A549 treated with Hydrocortisone at 1 μM for 4 hours (cell line): ENCODE results near the gene COX6A1. TPM values are rescaled to one million over a fixed set of nuclear protein-coding genes. Genes with fewer than 3 reads are reported as not detected.

ENCODE experiments used
- total RNA-seq: library from RNA; stranded (reverse); fragments of 200-300 nt; extraction: Qiagen RNA extraction; gene quantifications from 5 replicates; pipeline ENCODE4 v1.2.3, GENCODE V29; 2022

The COX6A1 gene
- total RNA-seq: 610 to 874 TPM (median 842 TPM) in 5 replicates

DNA sequence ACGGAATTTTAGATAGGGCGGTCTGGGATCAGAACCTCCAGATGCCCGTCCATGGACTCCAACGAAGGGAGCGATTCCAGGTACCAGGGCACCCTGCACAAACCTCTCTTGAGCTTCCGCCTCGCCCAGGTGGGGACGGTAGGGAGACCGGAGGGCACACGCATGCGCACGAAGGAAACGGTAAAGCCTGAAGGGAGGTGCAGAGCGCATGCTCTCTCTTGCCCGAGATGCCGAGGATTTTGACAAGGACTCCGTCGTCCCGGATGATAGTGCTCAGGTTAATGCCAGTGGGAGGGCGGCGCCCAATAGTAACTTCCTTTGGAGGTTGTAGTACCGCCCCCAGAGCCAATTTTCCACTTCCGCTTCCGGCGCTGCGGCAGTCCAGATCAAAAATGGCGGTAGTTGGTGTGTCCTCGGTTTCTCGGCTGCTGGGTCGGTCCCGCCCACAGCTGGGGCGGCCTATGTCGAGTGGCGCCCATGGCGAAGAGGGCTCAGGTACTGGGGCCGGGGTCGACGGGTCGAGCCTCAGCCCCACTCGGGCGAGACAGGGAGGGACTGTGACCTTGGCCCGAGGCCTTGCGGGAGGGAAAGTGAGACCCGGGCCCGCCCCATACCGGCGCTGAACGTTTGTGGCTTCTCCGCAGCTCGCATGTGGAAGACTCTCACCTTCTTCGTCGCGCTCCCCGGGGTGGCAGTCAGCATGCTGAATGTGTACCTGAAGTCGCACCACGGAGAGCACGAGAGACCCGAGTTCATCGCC is at the start of gene COX6A1:
Gene COX6A1, plus strand, starts transcription at position 379 of the 760 bp plus-strand sequence. Its CDS starts 14 bp downstream, at position 393.

DNA sequence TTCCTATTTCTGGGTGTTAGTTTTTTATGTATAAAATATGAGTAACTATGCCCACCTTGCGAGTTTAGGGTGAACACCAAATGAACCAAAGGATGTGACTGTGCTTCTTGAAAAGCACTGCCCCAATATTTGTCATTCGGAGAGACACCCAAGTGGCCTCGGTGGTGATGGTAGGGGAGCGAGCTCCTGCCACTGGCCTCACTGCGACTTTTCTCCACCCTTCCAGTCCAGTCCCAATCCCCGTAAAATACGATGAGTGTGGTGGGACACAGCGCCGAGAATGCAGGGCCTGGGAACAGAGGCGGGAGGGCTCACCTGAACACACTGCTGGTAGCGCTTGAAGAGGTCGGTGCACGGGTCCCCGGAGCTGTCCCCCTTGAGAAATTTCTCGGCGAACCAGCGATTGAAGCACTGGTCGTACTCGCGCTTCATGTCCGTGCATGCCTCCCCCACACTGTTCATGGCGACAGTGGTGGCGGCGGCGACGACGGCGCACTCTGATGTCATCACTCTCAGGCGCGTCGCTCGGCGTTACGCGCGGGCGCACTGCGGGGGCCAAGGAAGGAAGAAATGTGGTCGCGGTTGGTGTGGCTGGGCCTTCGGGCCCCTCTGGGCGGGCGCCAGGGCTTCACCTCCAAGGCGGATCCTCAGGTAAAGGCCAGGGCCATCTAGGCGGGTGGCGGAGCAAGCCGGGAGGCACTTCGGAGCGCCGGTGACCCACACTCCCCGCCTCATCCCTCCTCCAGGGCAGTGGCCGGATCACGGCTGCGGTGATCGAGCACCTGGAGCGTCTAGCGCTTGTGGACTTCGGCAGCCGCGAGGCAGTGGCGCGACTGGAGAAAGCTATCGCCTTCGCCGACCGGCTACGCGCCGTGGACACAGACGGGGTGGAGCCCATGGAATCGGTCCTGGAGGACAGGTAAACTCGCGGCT is 8.3 kb downstream of the COX6A1 start, which contains the start of the genes GATC and TRIAP1:
Gene GATC, plus strand, starts transcription at position 534 of the 933 bp plus-strand sequence. Its CDS starts 37 bp downstream, at position 571.
Gene TRIAP1, minus strand, starts transcription at position 474 of the 933 bp plus-strand sequence. Its CDS starts 12 bp downstream, at position 462.

DNA sequence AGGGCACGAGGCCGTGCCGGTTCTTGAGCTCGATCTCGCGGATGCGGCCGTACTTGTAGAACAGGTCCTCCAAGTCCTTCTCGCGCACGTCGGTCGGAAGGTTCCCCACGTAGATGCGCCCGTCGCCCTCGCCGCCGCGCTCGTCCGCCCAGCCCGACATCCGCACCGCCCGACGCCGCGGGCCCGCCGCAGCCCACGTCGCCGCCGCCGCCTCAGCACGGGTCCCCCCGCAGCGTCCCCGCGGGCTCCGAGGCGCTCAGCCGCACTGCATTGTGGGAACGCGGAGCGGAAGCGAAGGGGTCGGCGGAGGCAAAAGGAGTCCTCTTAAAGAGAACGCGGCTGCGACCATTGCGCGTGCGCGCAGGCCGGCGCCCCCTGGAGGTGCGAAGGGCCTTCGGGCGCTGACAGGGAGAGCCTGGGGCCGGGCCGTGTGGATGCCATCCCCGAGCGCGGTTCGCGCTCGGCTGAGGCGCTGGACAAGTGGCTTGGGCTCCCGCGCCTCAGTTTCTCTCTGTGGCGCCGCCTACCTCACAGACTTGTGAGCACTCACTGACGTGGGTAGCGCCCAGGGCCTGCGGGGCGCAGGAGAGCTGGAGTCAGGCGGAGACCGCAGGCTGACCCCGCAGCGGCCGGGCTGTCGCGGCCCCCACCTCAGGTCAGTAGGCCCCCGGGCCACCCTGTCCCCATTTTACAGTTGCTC is 31.7 kb downstream of the COX6A1 start, which contains the start of gene SRSF9:
Gene SRSF9, minus strand, starts transcription at position 299 of the 700 bp plus-strand sequence. Its CDS starts 139 bp downstream, at position 160.

Other genes starting within 250 kb of the COX6A1 start
- gene GCN1, start 243.4 kb upstream of the COX6A1 start, total RNA-seq: 48.3 to 68.5 TPM (median 54.5 TPM) in 5 replicates
- gene RPLP0, start 237.0 kb upstream of the COX6A1 start, total RNA-seq: 3,464 to 3,625 TPM (median 3,504 TPM) in 5 replicates
- gene PXN, start 172.4 kb upstream of the COX6A1 start, total RNA-seq: 194 to 252 TPM (median 228 TPM) in 5 replicates
- gene RNU4-2, start 146.2 kb upstream of the COX6A1 start, total RNA-seq: 13.0 to 143 TPM in 2 of 5 replicates, not detected in the others
- gene RNU4-1, start 144.9 kb upstream of the COX6A1 start, total RNA-seq: 13.1 to 86.0 TPM in 2 of 5 replicates, not detected in the others
- 0.67 to 1.1 TPM (median 0.90 TPM) in 5 replicates for gene SIRT4, start 135.8 kb upstream of the COX6A1 start, total RNA-seq
- not detected in 5 replicates for gene PLA2G1B, start 110.3 kb upstream of the COX6A1 start, total RNA-seq
- 1.2 to 1.5 TPM (median 1.3 TPM) in 5 replicates for gene MSI1, start 68.9 kb upstream of the COX6A1 start, total RNA-seq
- 74.0 to 86.7 TPM (median 77.2 TPM) in 5 replicates for gene TRIAP1, start 8.3 kb downstream of the COX6A1 start, total RNA-seq
- 24.7 to 26.9 TPM (median 25.2 TPM) in 5 replicates for gene GATC, start 8.3 kb downstream of the COX6A1 start, total RNA-seq
- 179 to 218 TPM (median 206 TPM) in 5 replicates for gene SRSF9, start 31.6 kb downstream of the COX6A1 start, total RNA-seq
- gene DYNLL1, start 58.0 kb downstream of the COX6A1 start, total RNA-seq: 575 to 655 TPM (median 585 TPM) in 5 replicates
- 26.5 to 32.0 TPM (median 28.9 TPM) in 5 replicates for gene COQ5, start 91.0 kb downstream of the COX6A1 start, total RNA-seq
- 99.0 to 110 TPM (median 103 TPM) in 5 replicates for gene RNF10, start 96.2 kb downstream of the COX6A1 start, total RNA-seq
- gene POP5, start 143.3 kb downstream of the COX6A1 start, total RNA-seq: 45.3 to 60.1 TPM (median 50.3 TPM) in 5 replicates
- gene CABP1, start 202.5 kb downstream of the COX6A1 start, total RNA-seq: 0.10 to 0.32 TPM (median 0.29 TPM) in 5 replicates
- 80.4 to 115 TPM (median 84.9 TPM) in 5 replicates for gene MLEC, start 249.0 kb downstream of the COX6A1 start, total RNA-seq